HG03066 (cell line): Measurements from ENCODE around the gene OSBPL2.
A peak's percentile ranks its signal among the peaks of the same experiment; 100 is the strongest.

ENCODE experiments used
- ATAC-seq: cut with Tn5 transposase; IDR thresholded peaks from one replicate; pipeline ENCODE4 v1.9.1; 2021; ENCODE audit warnings: low read depth; ENCODE audit not compliant: unreplicated experiment

The OSBPL2 gene

DNA sequence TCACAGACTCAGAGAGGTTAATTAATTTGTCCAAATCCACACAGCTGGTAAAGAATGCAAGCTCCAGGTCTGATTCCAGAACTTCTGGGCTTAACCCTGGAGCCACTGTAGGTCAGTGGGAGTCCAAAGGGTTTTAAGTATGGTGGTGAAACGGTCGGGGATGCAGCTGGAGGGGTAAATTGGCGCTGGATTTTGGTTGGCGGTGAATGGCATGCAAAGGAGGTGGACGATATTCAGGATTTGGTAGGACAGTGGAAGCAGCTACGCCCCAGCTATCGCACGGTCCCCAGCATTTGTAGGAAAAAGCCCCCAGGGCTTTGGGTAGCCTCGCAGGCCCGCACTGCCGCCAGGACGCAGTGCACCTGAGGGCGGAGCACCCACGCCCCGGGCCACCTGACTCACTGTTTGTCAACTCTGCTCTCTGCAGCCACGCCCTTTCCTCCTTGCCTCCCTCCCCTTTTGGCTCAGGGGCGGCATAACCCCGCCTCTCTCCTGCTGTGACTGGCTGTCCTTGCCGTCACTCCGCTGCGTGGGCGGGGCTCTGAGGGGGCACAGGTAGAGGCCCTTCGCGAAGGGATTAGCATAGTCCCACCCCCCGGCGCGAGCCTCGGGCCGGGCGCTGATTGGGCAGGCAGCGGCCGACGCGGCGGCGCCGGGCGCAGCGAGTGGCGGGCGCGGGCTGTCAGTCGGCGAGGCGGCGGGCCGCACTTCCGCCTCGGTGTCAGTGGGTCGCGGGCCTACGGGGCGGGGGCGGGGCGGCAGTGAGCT, at the start of gene OSBPL2:
Gene OSBPL2 (plus strand): TSS at position 721 of the 768 bp plus-strand sequence. CDS start 17,664 bp downstream, outside the sequence.
- ATAC-seq = peak; percentile 95

DNA sequence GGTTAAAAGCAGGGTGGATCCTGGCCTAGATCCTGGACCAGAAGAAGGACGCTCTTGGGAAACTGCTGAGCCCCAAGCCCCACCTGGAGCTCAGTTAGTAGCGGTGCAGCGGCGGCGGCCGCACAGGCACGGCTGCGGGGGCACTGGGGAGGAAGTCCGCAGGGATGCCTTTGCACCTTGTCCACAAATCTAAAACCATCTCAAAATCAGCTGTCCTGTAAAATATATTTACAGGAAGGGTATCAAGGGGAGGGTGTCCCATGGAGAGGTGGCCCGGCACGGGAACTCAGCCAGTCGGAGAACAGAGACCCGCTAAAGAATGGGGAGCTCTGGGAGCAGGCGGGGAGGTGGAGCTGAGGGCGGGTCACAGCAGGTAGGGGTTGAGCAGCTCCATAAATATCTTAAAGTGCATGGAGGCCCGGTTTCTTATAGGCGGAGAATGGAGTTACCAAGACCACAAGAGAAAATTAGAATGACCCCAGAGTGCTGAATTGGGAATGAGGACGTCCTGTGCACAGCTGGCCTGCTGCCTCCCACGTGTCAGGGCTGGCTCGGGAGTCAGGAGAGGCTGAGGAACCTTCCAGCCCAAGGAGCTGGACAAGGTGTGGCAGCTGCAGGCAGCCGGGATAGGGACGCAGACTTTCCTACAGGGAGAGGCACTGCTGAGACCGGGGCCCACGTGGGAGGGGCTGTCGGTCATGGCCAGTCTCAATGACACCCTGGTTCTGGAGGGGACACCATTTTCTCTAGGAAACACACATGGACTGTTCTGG, 47.5 kb upstream of the OSBPL2 start:
- ATAC-seq = no peak

DNA sequence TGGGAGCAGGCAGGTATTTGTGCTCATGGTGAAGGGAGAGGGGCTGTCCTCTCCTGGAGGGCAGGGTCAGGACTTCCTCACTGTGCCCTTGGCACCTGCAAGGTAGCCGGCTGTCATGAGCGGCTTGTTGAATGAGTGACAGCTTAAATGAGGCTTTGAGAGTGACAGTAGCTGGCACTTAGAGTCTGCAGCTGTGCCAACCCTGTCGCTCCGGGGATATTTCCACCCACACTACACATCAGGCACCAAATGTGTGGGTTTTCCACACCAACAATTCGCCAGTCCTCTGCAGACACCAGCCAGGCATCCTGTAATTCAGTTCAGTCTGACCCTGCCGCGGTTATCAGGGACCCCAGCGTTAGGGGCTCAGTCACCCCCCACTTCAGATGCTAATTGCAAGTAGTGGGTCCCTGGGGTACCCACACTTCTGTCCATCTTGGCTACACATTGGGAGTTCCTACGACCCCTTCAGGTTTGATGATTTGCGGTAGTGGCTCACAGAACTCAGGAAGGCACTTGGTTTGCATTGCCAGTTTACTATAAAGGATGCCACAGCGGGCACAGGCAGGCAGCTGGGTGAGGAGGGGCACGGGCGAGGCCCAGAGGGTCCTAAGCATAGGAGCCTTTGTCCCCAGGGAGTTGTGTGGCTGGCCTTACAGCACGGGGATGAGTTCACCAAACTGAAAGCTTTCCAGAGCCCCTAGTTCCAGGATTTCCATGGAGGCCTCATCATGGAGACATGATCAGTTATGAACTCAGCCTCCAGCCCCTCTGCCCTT, 46.4 kb upstream of the OSBPL2 start:
- no peak for ATAC-seq

DNA sequence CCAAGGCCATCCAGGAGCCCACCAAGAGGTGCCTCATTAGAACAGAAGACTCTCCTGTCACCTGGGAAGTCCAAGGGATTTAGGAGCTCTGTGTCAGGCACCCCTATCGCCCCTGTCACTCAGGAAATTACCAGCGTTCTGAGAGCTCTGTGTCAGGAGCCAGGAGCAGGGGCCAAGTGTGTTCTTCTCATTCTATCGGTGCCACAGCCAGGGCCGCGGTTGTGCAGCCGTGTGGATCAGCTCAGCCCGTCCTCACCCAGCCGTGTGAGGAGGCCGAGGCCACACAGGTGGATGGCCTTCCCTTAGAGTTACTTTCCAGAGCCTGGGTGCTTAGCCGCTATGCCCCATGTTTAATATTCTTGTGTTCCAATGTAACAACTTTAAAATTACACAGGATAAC, 45.7 kb upstream of the OSBPL2 start:
- ATAC-seq = no peak

DNA sequence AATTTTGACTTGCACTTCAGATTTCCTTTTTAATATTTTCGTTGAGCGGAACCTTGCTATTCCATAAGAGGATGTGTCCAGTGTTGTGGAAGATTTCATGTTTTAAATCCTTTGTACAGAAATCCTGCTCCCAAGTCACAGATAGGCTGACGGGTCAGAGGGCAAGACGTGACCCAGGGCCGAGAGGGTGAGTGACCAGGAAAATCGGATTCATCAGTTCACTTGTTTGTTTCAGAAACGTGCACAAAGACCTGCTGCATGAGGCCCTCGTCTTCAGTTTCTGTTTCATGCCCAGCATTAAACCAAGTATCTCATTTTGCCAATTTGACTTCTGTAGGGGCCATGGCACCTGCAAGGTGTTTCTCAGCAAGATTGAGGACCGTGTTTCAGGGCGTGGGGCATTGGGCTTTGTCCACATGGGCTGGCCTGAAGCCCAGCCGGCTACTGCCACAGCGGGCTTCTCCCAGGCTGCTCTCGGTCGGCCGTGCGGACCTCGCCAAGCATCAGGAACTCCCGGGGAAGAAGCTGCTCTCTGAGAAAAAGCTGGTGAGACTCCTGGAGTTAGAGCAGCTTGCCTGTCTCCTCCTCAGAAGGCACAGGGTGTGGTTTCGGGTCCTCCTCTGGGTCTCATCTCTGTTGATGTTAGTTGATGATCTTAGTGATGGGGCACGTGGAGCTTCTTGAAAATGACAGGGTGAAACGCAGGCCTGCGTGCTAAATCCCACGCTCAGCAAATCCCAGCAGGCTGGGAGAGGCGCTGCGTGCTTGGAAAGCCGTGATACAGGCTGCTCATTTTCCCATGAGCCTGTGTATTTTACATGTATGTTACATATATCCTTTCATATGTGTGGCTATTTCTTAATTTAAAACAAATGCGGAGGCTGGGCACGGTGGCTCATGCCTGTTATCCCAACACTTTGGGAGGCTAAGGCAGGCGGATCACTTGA, 45.0 kb upstream of the OSBPL2 start:
- no peak for ATAC-seq

DNA sequence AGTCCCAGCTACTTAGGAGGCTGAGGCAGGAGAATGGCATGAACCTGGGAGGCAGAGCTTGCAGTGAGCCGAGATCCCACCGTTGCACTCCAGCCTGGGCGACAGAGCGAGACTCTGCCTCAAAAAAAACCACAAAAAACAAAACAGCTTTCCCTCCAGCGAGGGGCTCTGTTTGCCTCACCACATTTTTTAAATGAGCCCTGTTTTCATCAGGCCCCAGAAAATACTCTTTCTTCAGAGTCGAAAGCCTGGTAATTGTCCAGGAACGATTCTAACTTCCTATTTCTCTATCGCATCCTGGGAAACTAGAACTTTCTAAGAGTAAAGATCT, 43.3 kb upstream of the OSBPL2 start:
- ATAC-seq = no peak

DNA sequence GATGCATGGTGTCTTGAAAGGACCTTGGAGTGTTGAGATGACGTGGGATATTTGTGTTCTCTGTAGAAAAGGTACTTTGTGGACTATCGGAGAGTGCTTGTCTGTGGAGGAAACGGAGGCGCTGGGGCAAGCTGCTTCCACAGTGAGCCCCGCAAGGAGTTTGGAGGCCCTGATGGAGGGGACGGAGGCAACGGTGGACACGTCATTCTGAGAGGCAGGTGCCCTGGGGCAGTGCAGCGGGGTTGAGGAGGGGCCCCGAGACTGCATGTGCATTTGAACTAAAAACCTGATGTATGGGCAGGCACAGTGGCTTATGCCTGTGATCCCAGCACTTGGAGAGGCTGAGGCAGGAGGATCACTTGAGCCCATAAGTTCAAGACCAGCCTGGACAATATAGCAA, 42.6 kb upstream of the OSBPL2 start:
- ATAC-seq = no peak

DNA sequence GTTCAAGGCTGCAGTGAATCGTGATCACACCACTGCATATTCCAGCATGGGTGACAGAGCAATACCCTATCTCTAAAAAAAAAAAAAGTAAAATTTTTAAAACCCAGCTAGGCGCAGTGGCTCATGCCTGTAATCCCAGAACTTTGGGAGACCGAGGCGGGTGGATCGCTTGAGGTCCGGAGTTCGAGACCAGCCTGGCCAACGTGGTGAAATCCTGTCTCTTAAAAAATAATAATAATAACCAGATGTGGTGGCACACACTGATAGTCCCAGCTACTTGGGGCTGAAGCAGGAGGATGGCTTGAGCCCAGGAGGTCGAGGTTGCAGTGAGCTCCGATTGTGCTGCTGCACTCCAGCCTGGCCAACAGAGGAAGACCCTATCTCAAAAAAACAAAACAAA, 42.0 kb upstream of the OSBPL2 start:
- ATAC-seq = no peak

DNA sequence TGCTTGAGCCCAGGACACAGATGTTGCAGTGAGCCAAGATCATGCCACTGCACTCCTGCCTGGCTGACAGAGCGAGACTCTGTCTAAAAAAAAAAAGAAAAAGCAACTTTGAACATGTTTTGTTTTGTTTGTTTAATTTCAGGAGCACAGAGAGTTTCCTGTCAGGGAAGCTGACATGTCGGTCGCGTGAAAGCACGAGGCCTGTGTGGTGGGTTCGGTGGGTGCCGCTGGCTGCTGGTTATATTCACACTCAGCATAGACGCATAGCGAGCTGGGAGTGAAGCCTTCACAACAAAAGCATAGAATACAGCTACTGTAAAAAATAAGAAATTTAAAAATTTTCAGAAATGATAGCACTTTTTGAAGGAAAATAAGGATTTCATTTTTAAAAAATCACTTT, 41.0 kb upstream of the OSBPL2 start:
- no peak for ATAC-seq

DNA sequence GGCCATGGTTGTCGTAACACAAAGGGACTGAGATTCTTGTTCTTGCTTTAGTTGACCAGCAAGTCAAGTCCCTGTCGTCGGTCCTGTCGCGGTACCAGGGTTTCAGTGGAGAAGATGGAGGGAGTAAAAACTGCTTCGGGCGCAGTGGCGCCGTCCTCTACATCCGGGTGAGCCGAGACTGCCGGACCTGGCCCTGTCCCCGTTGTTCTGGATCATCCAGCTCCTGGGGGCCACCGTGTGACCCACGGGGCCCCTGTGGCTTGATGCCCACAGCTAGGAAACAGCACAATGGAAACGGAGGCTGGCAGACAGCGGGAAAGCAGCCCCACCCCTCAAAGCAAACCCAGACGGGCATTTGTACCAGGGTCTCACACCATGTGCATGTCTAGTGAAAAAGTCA, 40.5 kb upstream of the OSBPL2 start:
- ATAC-seq = no peak

DNA sequence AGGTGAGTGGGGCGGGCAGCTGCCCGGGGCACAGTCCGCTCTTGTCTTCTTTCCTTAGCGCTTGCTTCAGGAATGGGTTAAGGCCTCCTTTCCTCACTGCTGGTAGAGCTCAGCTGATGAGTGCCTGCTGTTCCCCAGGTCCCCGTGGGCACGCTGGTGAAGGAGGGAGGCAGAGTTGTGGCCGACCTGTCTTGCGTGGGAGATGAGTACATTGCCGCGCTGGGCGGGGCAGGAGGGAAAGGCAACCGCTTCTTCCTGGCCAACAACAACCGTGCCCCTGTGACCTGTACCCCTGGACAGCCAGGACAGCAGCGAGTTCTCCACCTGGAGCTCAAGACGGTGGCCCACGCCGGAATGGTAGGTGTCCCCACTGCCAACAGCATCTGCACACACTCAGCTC, 39.8 kb upstream of the OSBPL2 start:
- ATAC-seq = no peak

DNA sequence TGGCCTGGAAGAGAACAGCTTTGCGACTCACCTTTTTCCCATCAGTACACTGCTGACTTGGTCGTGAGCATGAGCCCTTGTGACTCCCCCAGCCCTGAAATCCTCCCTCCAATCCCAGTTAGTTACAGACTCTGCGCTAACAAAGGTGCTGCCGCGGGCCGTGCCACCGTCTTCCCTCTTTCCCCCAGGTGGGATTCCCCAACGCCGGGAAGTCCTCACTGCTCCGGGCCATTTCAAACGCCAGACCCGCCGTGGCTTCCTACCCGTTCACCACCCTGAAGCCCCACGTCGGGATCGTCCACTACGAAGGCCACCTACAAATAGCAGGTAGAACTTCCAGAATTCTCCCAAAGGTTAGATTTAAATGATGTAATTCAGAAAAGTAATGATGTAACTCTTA, 39.4 kb upstream of the OSBPL2 start:
- ATAC-seq = no peak

DNA sequence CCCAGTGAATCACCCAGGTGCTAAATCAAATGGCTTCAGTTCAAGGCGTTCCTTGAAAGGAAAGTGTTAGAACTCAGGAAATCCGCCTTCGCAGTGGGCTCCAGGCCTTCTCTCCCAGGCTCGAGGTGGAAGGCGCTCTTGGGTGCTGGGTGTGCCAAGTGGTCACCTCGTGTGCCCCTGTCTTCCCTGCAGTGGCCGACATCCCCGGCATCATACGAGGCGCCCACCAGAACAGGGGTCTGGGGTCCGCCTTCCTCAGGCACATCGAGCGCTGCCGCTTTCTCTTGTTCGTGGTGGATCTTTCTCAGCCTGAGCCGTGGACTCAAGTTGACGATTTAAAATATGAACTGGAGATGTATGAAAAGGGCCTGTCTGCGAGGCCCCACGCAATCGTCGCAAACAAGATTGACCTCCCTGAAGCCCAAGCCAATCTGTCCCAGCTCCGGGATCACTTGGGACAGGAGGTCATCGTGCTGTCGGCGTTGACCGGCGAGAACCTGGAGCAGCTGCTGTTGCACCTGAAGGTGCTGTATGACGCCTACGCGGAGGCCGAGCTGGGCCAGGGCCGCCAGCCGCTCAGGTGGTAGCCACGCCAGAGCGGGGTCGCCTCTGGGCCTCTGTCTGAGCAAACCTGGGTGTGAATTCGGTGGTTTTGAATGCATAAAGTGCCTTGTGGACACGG, 37.7 kb upstream of the OSBPL2 start:
- no peak for ATAC-seq

DNA sequence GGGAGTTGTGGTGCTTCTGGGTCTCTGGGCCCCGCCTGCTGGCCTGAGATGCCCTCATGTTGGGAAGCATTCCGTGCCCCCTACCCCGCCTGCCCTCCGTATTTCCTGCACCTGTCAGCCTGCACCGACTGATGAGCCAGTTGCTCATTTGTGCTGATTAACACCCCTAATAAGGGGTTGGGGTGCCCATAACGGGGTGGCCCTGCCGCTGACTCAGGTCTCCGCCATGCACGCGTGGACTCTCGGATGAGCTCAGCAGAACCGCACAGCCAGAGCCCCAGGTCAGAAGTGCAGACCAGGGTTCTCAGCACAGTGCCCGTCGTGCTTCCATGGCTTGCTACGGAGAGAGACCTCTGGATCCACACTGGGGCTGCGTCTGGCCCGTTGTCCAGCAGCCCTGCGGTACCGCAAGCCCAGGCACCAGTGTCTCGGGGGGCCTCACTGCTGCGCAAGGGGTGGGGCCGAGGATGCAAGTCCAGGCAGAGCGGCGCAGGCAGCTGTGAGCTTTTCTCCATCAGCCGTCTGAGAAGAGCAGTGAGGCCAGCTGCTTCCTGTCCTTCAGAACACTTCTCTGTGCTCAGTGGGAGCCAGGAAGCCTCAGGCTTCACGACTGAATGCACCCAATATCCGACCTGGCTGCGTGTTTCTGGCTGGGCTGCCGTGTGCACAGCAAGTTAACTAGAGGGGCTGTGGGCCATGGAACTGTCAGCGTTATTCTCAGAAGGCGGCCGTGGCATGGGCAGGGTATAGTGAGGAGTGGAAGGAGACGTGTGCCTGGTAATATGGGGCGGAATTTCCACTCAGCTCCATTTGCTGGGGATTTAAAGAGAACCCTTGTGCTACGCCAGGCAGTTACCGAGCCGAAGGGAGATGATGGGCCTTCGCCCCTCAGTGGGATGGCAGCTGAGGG, 36.9 kb upstream of the OSBPL2 start:
- peak; percentile 65 for ATAC-seq

DNA sequence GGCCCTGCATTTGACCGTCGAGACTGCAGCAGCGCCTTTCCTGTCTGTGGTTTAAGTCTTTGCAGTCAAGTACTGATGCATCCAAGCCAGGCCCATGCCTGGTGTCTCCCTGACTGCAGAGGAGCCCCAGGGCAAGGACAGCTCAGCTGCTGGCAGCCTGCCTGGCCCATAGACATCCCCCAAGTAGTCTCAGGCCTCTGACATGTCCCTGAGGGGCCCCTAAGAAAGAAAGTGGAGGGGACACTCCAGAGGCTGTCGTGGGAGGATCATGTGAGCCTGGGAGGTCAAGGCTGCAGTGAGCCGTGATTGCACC, 36.3 kb upstream of the OSBPL2 start:
- no peak for ATAC-seq

DNA sequence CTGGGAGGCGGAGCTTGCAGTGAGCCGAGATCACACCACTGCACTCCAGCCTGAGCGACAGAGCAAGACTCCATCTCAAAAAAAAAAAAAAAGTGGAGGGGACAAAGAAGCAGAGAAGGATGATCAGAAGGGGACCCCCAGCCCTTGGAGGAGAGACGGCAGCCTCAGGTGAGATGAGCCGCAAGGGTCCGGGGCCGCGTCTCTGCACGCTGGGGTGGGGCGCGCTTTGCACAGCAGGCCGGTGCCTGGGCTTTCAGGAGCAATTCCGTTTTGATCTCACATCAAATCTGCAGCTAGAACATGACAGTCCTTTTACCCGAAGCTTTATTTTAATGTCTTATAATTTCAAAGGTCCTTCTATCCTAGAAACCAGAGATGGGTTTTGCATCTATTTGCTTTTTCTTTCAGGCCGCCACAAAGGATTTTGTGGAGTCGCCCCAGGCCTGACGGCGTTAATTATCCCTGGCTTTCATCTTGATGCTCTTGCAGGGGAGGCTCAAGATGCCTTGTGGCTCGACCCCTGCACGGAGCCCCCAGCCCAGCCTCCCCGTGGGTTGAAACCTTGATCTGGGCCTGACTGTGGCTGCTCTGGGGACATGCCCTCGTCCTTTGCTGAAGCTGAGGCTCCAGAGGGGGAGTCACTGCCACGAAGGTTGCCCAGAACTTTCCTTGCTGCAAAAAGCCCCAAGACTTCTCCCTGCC, 35.5 kb upstream of the OSBPL2 start:
- no peak for ATAC-seq

DNA sequence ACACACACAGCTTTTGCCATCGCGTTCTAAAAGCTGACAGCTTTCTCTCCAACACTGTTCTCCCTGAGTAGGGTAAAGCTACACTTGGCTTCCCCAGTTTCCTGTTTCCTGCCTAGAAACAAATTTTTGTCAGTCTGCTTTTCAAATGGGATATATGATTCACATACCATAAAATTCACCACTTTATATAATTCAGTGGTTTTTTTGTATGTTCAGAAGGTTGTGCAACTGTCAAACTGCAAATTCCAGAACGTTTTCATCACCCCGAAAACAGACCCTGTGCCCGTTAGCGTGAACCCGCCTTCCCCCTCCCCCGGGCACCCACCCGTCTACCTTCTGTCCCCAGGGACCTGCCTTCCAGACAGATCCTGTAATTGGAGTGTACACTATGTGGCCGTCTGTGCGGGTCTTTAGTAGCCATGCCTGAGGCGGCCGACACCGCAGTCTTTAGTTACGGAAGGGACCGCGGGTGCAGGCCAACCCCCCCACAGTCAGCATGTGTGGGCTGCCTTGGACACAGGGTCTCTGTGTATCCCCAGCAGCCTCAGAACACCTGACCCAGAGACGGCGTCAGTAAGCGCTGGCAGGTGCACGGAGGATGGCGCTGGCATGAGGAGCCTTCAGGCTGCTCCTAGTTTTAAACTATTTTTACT, 34.8 kb upstream of the OSBPL2 start:
- no peak for ATAC-seq
